Measurements from ENCODE around the gene SCNN1A. TPM values are rescaled to one million over a fixed set of nuclear protein-coding genes. Genes with fewer than 3 reads are reported as not detected.

Gene SCNN1A
- total RNA-seq, 1 donor from 2014 or later: 55.2 TPM

- Histone ChIP-seq H3K4me1 (peaks cover 85% of the 10 kb centered on the region), H3K4me3 (peak overlapping the region in 1 of 2 donors; percentile 21)
- no peak for TF ChIP-seq CTCF (IDR thresholded peaks at IDR 0.05)
- TF ChIP-seq POLR2AphosphoS5 (IDR thresholded peaks at IDR 0.05; ENCODE audit: insufficient read depth in 1 of 2, low read depth in 1 of 2): no peak
- TF ChIP-seq POLR2A (IDR thresholded peaks at IDR 0.05): no peak
Observed at GRCh38 chr12:6374028-6374785, 1.2 kb downstream of the SCNN1A start.

GRCh38 chr12:6373022-6373787 lies 2.2 kb downstream of the SCNN1A start:
- H3K27me3 ChIP-seq: no peaks in the 10 kb centered on the region
- no peaks in the 10 kb centered on the region for H3K9me3 ChIP-seq
- intact Hi-C loops (cut with DNase I): no loop called here
- peak overlapping the region in 1 of 2 donors; percentile 21 for H3K4me3 ChIP-seq
- H3K27ac ChIP-seq: peak overlapping the region; percentile 92
- no peaks in the 10 kb centered on the region for H3K36me3 ChIP-seq
- H3K4me1 ChIP-seq: peaks cover 81% of the 10 kb centered on the region
- TF ChIP-seq CTCF (IDR thresholded peaks at IDR 0.05) (no peak), POLR2A (IDR thresholded peaks at IDR 0.05) (no peak), POLR2AphosphoS5 (IDR thresholded peaks at IDR 0.05; ENCODE audit: insufficient read depth in 1 of 2, low read depth in 1 of 2) (no peak)
- no peak for DNase-seq (ENCODE audit: extremely low spot score in 2 of 2)

More at GRCh38 chr12:6374028-6374785, 1.2 kb downstream of the SCNN1A start:
- Histone ChIP-seq H3K36me3 (no peaks in the 10 kb centered on the region), H3K27ac (peak overlapping the region; percentile 92), H3K9me3 (no peaks in the 10 kb centered on the region), H3K27me3 (no peaks in the 10 kb centered on the region)
- intact Hi-C loops (cut with DNase I): no loop called here
- no peak for DNase-seq (ENCODE audit: extremely low spot score in 2 of 2)

GRCh38 chr12:6372403-6373003 lies 2.9 kb downstream of the SCNN1A start:
- intact Hi-C loops (cut with DNase I): no loop called here
- Histone ChIP-seq H3K27ac (peak overlapping the region; percentile 92), H3K36me3 (no peaks in the 10 kb centered on the region), H3K27me3 (no peaks in the 10 kb centered on the region), H3K4me3 (peak overlapping the region; percentile 5 to 21), H3K4me1 (peaks cover 77% of the 10 kb centered on the region), H3K9me3 (no peaks in the 10 kb centered on the region)
- peak in 1 of 2 donors; percentile 88 for DNase-seq (ENCODE audit: extremely low spot score in 2 of 2)
- peak; percentile 61 to 80 for TF ChIP-seq POLR2AphosphoS5 (IDR thresholded peaks at IDR 0.05; ENCODE audit: insufficient read depth in 1 of 2, low read depth in 1 of 2)
- no peak for TF ChIP-seq POLR2A (IDR thresholded peaks at IDR 0.05)
- no peak for TF ChIP-seq CTCF (IDR thresholded peaks at IDR 0.05)

GRCh38 chr12:6370994-6371754 lies 4.2 kb downstream of the SCNN1A start:
- peak; percentile 41 to 45 for TF ChIP-seq POLR2AphosphoS5 (IDR thresholded peaks at IDR 0.05; ENCODE audit: insufficient read depth in 1 of 2, low read depth in 1 of 2)
- TF ChIP-seq CTCF (IDR thresholded peaks at IDR 0.05): no peak
- intact Hi-C loops (cut with DNase I): no loop called here

More at GRCh38 chr12:6370994-6371754, 4.2 kb downstream of the SCNN1A start:
- Histone ChIP-seq H3K27me3 (no peaks in the 10 kb centered on the region), H3K4me1 (peaks cover 64% of the 10 kb centered on the region), H3K9me3 (no peaks in the 10 kb centered on the region), H3K4me3 (no peak overlapping the region), H3K27ac (peak overlapping the region; percentile 92), H3K36me3 (no peaks in the 10 kb centered on the region)
- DNase-seq (ENCODE audit: extremely low spot score in 2 of 2): peak in 1 of 2 donors; percentile 89
